Lung microvascular endothelial cell (primary cell): ENCODE data around the gene PGA3. TPM values are rescaled to one million over a fixed set of nuclear protein-coding genes. Genes with fewer than 3 reads are reported as not detected.
"Not testable (repeated sequence)": the region's sequence is repeated elsewhere in the genome, so short reads cannot be mapped to it uniquely, and the experiment has no call there.

Source experiments
- DNase-seq, 2 donors: peaks; one replicate each; pipeline versions ENCODE4 v3.0.0 to v3.0.0-alpha.2; 2010; ENCODE audit warnings: low read depth in 2 of 2
- total RNA-seq: library from RNA; depleted of rRNA; stranded (reverse); fragments of >200 nt; gene quantifications from 2 replicates; pipeline ENCODE4 v1.2.1, GENCODE V29; 2014

Gene PGA3
- total RNA-seq, 1 donor from 2014 or later = not detected

DNA sequence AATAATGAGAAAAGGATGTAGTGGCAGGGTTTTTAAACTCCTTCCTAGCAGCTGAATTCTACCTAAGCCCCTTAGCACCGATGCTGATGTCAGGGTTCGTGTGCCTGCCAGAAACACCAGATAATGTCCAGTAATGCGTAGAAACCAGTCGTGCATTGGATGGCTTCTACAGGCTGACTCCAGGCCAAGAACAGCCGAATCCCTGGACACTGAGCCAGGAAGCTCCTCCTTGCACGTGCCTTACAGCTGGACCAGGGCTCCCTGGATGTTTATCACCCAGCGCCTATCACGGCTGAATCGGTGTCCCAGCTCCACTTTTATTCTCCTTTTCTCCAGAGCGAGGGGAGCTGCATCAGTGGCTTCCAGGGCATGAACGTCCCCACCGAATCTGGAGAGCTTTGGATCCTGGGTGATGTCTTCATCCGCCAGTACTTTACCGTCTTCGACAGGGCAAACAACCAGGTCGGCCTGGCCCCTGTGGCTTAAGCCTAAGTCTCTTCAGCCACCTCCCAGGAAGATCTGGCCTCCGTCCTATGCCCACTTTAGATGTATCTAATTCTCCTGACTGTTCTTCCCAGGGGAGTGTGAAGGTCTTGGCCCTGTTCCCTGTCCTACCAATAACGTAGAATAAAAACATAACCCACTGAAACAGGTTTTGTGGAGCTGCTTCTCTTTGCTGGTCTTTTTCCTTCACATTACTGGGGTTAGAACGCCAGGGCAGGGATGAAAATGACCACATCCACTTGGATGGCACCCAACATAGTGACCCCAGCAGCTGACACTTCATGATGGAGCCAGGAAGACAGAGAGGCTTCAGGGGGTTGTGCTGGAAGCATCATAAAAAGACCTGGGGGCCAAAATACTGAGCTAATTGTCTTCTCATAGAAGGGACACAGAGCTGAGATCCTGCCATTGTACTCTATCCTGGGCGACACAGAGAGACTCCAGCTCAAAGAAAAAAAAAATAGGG lies 47.8 kb downstream of the PGA3 start:
- not testable (repeated sequence) for DNase-seq

DNA sequence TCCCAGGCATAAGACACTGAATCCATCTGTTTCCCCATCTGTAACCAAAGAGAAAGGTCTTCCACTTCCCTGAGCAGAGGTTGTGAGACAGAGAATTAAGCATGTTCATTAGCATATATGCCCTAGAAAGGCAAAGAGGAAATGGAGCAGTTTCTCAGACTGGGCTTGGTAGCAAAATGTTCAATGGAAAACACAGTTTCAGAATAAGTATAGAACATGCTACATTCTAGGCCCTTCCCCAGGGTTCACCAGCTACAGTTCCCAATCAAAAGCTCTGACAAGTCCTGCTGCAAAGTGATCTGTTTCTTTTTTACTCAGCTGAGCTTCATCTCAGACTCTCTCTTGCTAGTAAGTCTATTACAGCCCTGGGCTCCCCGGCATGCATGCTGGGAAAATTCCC lies 49.0 kb downstream of the PGA3 start:
- not testable (repeated sequence) for DNase-seq

DNA sequence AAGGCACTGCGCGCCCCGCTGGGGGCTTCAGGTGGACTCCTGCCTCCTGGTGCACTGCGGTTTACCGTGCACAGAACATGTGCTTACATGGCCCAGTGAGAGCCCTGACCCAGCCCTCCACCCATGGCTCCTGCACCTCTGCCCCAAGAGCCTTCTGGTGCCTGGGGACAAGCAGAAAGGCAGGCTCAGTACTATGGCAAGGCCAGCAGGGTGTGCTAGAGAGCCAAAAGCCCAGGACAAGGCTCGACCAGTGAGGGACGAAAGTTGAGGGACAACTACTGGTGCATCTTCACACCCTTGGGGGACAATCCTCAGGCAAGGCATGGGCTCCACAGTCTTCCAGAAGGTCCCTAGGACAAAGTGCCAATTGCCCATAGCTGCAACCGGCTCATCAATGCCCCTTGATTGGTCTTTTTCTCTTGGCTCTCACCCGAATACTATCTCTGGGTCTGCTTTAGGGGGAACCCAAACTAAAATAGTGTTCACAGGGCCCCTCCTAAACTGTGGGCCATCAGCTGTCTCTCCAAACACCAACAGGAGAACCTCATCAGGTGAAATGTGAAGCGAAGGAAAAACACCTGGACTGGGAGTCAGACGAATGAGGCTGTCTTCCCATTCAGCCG lies 51.2 kb downstream of the PGA3 start:
- DNase-seq = peak; percentile 69 to 76

DNA sequence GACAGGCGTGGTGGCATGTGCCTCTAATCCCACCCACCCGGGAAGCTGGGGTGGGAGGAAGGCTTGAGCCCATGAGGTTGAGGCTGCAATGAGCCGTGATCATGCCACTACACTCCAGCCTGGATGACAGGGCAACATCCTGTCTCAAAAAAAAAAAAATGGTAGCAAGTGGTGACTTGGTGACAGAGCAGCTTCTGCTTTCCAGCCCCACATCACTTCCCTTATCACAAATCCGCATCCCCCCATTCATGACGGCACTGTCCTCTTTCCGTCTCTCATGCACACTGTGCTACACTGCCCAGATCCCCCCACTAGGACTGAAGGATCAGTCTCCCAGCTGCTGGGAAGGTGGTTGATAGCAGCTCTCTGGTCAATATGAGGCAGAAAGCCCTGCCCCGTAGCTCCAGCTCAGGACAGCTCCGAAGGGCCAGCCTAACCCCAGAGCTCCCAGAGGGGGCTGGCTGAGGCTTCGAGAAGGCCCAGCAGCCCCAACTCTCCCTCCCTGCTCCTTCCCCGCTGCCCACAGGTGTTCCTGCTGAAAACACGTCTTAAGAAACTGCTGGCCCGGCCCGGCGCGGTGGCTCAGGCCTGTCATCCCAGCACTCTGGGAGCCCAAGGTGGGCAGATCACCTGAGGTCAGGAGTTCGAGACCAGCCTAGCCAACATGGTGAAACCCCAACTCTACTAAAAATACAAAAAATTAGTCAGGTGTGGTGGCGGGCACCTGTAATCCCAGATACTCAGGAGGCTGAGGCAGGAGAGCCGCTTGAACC lies 53.6 kb downstream of the PGA3 start:
- no peak for DNase-seq

DNA sequence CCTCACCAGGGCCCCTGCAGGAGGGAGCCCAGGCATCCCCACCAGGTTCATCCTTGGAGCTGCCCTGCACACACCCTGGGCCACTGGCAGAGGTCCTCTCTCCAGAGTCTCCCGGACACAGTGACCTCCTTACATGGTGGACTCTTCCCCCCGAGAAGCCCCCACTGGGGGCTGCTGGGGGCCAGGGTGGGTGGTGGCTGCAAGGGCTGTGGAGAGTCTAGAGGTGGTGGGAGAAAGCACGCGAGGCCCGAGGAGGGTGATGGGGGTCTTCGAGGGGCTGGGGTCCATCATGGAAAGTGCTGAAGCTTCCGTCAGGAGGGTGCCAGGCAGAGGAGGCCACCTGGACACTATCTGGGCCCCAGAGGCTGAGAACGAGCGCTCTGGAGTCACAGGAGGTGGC lies 55.2 kb downstream of the PGA3 start:
- DNase-seq = no peak

DNA sequence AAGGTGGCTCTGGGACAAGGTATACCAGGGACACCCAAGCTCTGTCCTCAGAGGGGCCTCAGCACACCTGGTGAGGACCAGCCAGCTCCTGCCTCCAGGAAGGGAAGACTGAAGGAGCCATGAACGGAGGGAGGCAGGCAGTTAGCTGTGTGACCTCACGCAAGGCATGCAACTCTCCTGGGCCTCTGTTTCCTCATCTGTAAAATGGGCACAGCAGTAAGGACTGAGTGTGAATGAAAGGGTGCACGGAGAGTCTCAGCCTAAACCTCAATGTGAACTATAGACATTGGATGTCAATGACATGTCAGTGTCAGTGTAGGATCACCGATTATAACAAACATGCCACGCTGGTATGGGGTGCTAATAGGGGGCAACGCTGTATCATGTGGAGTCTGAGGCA lies 56.0 kb downstream of the PGA3 start:
- DNase-seq = no peak

Other genes starting within 250 kb of the PGA3 start
- not detected in 2 replicates for gene CD6, start 231.8 kb upstream of the PGA3 start, total RNA-seq
- gene CD5, start 101.0 kb upstream of the PGA3 start, total RNA-seq = not detected in 2 replicates
- gene VPS37C, start 42.1 kb upstream of the PGA3 start, total RNA-seq = 4.4 and 6.2 TPM in 2 replicates
- not detected in 2 replicates for gene PGA4, start 18.8 kb downstream of the PGA3 start, total RNA-seq
- gene PGA5, start 37.7 kb downstream of the PGA3 start, total RNA-seq = not detected in 2 replicates
- 0.60 and 2.2 TPM in 2 replicates for gene VWCE, start 91.8 kb downstream of the PGA3 start, total RNA-seq
- gene DDB1, start 129.6 kb downstream of the PGA3 start, total RNA-seq = 234 and 238 TPM in 2 replicates
- 10.0 and 14.5 TPM in 2 replicates for gene TKFC, start 129.7 kb downstream of the PGA3 start, total RNA-seq
- 38.1 and 76.4 TPM in 2 replicates for gene CYB561A3, start 158.4 kb downstream of the PGA3 start, total RNA-seq
- 8.5 and 16.5 TPM in 2 replicates for gene TMEM138, start 158.9 kb downstream of the PGA3 start, total RNA-seq
- 7.6 and 11.9 TPM in 2 replicates for gene TMEM216, start 189.1 kb downstream of the PGA3 start, total RNA-seq
- 8.7 and 10.3 TPM in 2 replicates for gene CPSF7, start 226.5 kb downstream of the PGA3 start, total RNA-seq
- 38.1 and 68.8 TPM in 2 replicates for gene SDHAF2, start 226.6 kb downstream of the PGA3 start, total RNA-seq